ENCODE data around the gene PLEKHG1. TPM values are rescaled to one million over a fixed set of nuclear protein-coding genes. Genes with fewer than 3 reads are reported as not detected.
A peak's percentile ranks its signal among the peaks of the same experiment; 100 is the strongest.

Gene PLEKHG1
- total and polyA plus RNA-seq, 2 donors (not counting 1 experiment from before 2014, with no cell fraction given): 66.2 to 450 TPM

DNA sequence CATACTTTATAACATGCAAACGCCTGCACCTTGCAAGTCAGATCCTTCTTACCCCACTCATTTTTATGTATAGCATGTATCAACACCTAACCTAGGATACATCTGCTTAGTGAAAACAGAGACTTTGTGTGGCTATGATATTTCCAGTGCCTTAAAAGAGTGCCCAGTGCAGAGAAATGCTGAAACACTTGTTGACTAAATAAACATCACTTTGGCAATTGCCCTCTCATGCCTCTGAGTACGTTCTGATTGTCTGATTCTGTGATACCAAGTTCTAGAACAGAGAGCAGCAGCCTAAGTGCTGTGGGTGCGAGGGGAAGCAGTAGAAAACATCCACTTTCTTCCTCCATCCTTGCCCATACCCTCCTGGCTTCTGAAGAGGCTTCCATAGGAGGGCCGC is 13.6 kb downstream of the PLEKHG1 start:
- peaks cover 99% of the 10 kb centered on the region for H3K79me2 ChIP-seq (ENCODE audit: control insufficient read depth, insufficient read depth, low read length)
- H3K27me3 Mint-ChIP-seq: no peaks in the 10 kb centered on the region
- peaks cover 7% of the 10 kb centered on the region for H4K20me1 ChIP-seq (ENCODE audit: control insufficient read depth, insufficient read depth, low read length, poor library complexity, severe bottlenecking)
- WGBS (ENCODE audit: insufficient coverage): 100% methylated on average over 3 of the region's 4 CpGs
- ATAC-seq (ENCODE audit: low read depth): no peak
- H3K4me3 Mint-ChIP-seq: no peak overlapping the region
- H3K4me1 ChIP-seq (ENCODE audit: control insufficient read depth in 2 of 2, insufficient read depth in 2 of 2, low read length in 2 of 2): peaks cover 67 to 73% of the 10 kb centered on the region in 2 donors
- no peaks in the 10 kb centered on the region for H3K9me3 Mint-ChIP-seq (ENCODE audit: insufficient read depth)
- no peak overlapping the region for H3K9ac ChIP-seq (ENCODE audit: low read length)
- POLR2A ChIA-PET: no interaction called here
- no peak overlapping the region for H2AFZ ChIP-seq (ENCODE audit: insufficient read depth, low read depth, low read length, poor library complexity, severe bottlenecking)
- no peak overlapping the region for H3K4me2 ChIP-seq (replicated peaks; ENCODE audit: low read depth, low read length, poor library complexity, severe bottlenecking)
- intact Hi-C loops (cut with micrococcal nuclease): no loop called here
- DNase-seq: no peak
- H3K27ac Mint-ChIP-seq: peak overlapping the region; percentile 71
- TF ChIP-seq, protein P1, sequence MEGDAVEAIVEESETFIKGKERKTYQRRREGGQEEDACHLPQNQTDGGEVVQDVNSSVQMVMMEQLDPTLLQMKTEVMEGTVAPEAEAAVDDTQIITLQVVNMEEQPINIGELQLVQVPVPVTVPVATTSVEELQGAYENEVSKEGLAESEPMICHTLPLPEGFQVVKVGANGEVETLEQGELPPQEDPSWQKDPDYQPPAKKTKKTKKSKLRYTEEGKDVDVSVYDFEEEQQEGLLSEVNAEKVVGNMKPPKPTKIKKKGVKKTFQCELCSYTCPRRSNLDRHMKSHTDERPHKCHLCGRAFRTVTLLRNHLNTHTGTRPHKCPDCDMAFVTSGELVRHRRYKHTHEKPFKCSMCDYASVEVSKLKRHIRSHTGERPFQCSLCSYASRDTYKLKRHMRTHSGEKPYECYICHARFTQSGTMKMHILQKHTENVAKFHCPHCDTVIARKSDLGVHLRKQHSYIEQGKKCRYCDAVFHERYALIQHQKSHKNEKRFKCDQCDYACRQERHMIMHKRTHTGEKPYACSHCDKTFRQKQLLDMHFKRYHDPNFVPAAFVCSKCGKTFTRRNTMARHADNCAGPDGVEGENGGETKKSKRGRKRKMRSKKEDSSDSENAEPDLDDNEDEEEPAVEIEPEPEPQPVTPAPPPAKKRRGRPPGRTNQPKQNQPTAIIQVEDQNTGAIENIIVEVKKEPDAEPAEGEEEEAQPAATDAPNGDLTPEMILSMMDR (IDR thresholded peaks at IDR 0.05): no peak
- TF ChIP-seq EZH2 (IDR thresholded peaks at IDR 0.05; ENCODE audit: borderline replicate concordance, insufficient read depth, low read depth, low read length, poor library complexity, severe bottlenecking): no peak
- H3K27ac ChIP-seq (ENCODE audit: low read length in 2 of 2): peak overlapping the region in 1 of 2 donors; percentile 61
- H3K4me1 Mint-ChIP-seq: peaks cover 86% of the 10 kb centered on the region
- no peaks in the 10 kb centered on the region for H3K9me3 ChIP-seq (ENCODE audit: control extremely low read depth in 1 of 3, control insufficient read depth in 2 of 3, insufficient read depth in 1 of 3, low read length in 2 of 3)
- CTCF ChIA-PET: no interaction called here
- no peak overlapping the region for H3K4me3 ChIP-seq (ENCODE audit: control extremely low read depth in 1 of 5, extremely low read depth in 1 of 5, insufficient read depth in 1 of 5, low read depth in 2 of 5, low read length in 4 of 5)
- no peaks in the 10 kb centered on the region for H3K27me3 ChIP-seq (replicated peaks in 1 of 4; ENCODE audit: control extremely low read depth in 1 of 4, control insufficient read depth in 3 of 4, insufficient read depth in 4 of 4, low read length in 3 of 4)
- peaks cover 0 to 11% of the 10 kb centered on the region in 2 experiments for H3K36me3 ChIP-seq (replicated peaks in 1 of 2; ENCODE audit: control extremely low read depth in 1 of 2, control insufficient read depth in 1 of 2, extremely low read depth in 1 of 2, insufficient read depth in 2 of 2, low read length in 1 of 2)

DNA sequence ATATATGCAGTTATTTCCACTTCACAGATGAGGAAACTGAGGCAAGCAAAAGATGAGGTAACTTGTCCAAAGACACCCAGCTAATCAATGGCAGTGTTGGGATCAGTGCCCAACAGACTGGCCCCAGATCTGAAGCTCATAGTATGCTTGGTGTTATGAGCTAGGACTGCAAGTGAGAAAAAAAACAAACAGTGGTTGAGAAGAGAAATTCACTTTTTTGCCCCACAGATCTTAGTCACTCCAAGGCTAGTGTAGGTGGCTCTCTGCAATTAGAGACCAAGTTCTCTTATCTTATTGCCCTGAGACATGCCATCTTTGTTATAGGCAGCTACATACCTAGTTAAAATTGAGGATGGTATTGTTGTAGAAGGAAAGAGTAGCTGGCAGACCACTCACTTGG is 16.3 kb downstream of the PLEKHG1 start:
- H3K27ac ChIP-seq (ENCODE audit: low read length in 2 of 2): peak overlapping the region; percentile 30 to 65
- Mint-ChIP-seq H3K27me3 (no peaks in the 10 kb centered on the region), H3K27ac (peak overlapping the region; percentile 66), H3K9me3 (ENCODE audit: insufficient read depth) (no peaks in the 10 kb centered on the region), H3K4me3 (peak overlapping the region; percentile 35), H3K4me1 (peaks cover 90% of the 10 kb centered on the region)
- TF ChIP-seq, protein P1 (IDR thresholded peaks at IDR 0.05): no peak
- H3K4me1 ChIP-seq (ENCODE audit: control insufficient read depth in 2 of 2, insufficient read depth in 2 of 2, low read length in 2 of 2): peaks cover 71 to 78% of the 10 kb centered on the region in 2 donors
- no peak overlapping the region for H3K4me3 ChIP-seq (ENCODE audit: control extremely low read depth in 1 of 5, extremely low read depth in 1 of 5, insufficient read depth in 1 of 5, low read depth in 2 of 5, low read length in 4 of 5)
- ATAC-seq (ENCODE audit: low read depth) (no peak), DNase-seq (peak; percentile 23)
- H3K79me2 ChIP-seq (ENCODE audit: control insufficient read depth, insufficient read depth, low read length): peaks cover 99% of the 10 kb centered on the region
- ChIA-PET POLR2A (interaction anchor here (0.5 to 2.1 kb wide), 4 partner anchors 9 to 66 kb away, joined by 3 to 10 read pairs (median 3); no protein-coding TSS in a partner anchor), CTCF (interaction anchor here (1.1 to 2.4 kb wide), 6 partner anchors 8 to 198 kb away, joined by 3 to 9 read pairs (median 6); no protein-coding TSS in a partner anchor)
- H3K9ac ChIP-seq (ENCODE audit: low read length): no peak overlapping the region
- peaks cover 3 to 8% of the 10 kb centered on the region in 2 experiments for H3K36me3 ChIP-seq (replicated peaks in 1 of 2; ENCODE audit: control extremely low read depth in 1 of 2, control insufficient read depth in 1 of 2, extremely low read depth in 1 of 2, insufficient read depth in 2 of 2, low read length in 1 of 2)
- no peaks in the 10 kb centered on the region for H3K9me3 ChIP-seq (ENCODE audit: control extremely low read depth in 1 of 3, control insufficient read depth in 2 of 3, insufficient read depth in 1 of 3, low read length in 2 of 3)
- peak overlapping the region; percentile 46 for H3K4me2 ChIP-seq (replicated peaks; ENCODE audit: low read depth, low read length, poor library complexity, severe bottlenecking)
- H4K20me1 ChIP-seq (ENCODE audit: control insufficient read depth, insufficient read depth, low read length, poor library complexity, severe bottlenecking): peaks cover 7% of the 10 kb centered on the region
- intact Hi-C loops (cut with micrococcal nuclease): no loop called here
- no peak overlapping the region for H2AFZ ChIP-seq (ENCODE audit: insufficient read depth, low read depth, low read length, poor library complexity, severe bottlenecking)
- H3K27me3 ChIP-seq (replicated peaks in 1 of 4; ENCODE audit: control extremely low read depth in 1 of 4, control insufficient read depth in 3 of 4, insufficient read depth in 4 of 4, low read length in 3 of 4): no peaks in the 10 kb centered on the region
